DMS79 (cell line): Measurements from ENCODE around the gene LDHD.
A peak's percentile ranks its signal among the peaks of the same experiment; 100 is the strongest.
"Not testable (repeated sequence)": the region's sequence is repeated elsewhere in the genome, so short reads cannot be mapped to it uniquely, and the experiment has no call there.

Source experiments
- DNase-seq: peaks from one replicate; lab custom pipeline; 2025; lab: John Stamatoyannopoulos, UW

The LDHD gene

DNA sequence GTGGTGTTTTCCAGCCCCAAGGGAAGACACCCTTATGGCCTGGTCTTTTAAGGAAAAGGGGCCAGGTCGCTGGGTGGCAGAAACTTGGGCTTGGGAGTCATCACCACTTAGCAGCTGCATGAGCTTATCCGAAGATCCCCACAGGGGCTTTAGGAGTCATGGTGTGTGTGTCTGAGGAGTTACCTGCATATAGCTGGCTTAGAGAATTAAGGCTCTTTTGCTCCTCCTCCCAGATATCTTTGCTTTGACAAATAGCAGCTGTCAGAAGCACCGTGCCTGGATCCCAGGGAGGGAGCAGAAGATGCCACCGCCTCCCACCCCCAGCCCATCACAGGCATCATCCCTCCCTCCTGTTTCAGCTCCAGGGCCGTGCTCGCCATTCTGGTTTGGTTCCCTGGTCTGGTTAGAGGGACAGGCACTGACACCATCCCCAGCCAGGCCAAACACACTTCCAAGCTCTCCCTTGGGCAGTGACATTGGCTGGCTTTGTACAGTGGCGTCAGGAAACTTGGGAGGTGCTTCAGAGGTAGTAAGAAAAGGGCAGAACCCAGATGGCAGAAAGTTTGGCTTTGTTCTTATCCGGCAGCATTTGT lies 17.4 kb downstream of the LDHD start:
- DNase-seq = no peak

DNA sequence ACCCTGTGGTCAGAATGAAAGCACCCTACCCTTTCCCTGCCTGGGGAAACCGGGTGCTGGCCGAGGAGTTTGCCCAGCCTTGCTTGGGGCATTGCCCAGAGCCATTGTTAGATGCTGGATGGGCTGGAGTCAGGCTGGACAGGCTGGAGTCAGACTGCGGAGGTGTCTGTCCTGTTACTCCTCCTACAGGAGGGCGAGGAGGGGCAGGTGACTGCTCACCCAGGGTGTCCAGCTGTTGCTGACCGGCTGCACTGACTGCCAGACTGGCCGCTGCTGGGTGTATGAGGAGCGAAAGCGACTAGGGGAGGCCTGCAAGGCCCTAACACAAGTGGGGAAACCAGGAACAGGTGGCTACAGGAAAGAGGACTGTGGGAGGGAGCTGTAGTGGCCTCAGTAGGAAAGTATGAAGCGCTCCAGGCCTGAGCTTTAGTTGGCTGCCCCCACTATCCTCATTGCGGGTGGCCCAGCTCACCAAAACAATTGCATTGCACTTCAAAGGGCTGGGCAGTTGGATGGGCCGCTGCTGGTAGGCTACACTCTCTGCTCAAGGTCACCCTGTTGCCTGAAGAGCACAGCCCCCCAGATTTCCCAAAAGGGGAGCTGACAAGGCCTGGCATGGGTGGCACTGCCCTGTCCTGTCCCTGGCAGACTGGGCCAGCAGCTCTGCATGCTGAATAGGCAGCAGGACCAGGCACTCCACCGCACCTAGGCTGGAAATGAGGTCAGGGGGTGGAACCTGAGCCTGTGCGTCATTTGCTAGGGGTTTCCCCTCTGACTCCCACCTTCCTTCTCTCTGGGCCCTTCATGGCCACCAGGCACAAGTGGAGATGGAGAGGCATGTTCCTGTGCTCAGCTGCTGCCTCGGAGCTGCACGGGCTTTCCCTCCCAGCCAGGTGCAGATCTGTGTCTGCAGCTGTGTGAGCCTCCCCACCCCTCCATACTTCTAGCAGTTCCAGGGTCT lies 18.4 kb downstream of the LDHD start:
- peak; percentile 42 for DNase-seq

DNA sequence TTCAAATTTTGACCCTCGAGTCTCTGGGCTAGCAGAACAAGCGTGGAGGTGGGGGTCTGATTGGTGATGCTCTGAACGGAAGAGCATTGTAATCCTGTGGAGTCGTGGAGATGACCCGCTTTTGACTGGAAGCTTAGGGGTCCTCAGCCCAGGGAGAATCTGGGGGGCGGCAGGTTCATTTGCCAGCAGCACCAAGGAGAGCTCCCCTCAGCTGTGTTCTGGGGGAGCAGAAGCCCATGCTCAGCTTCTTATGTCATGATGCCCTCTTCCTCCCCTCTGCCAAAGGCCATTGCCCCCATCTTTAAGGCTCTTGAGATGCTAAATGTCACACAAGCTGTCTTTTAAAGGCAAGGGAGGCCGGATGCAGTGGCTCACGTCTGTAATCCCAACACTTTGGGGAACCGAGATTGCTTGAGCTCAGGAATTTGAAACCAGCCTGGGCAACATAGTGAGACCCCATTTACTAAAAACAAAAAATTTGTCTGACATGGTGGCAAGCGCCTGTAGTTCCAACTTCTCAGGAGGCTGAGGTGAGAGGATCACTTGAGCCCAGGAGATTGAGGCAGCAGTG lies 19.3 kb downstream of the LDHD start:
- DNase-seq = no peak

DNA sequence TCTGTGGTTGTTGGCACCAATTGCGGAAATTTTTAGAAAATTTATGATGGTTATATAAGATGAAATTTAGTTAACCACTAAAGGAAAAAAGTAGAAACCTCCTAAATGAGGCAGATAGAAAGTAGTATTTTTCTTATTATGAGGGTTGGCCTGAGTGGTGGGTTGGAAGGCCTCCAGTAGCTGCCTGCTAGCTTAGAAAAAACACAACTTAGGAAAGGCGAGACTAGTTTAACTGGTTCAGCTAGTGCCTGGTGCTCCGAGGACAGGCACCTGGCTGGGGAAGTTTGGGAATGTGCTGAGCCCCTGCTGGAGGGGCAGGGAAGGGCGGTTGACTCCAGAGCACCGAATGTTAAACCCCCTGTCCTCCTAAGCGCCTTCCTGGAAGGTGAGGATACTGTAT lies 19.9 kb downstream of the LDHD start:
- DNase-seq = peak; percentile 34

DNA sequence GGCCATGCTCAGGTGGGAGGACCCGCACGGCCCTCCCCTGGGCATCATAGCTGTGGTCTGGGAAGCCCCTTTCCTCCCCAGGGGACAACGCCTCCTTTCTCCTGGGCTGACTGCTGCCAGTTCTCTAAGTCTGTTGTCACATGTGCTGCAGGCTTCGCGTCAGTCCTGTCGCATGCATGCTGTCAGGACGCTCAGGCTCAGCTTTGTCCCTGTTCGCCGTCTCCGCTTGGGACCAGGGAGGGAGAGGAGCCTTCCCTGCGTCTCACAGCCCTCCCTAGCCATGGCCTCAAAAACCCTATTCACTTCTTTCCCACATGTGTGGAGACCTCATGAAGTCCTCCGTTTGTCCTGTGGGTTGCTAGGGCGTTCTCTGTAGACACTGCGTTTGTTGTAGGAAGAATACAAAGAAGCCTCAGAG lies 21.4 kb downstream of the LDHD start:
- DNase-seq = no peak

DNA sequence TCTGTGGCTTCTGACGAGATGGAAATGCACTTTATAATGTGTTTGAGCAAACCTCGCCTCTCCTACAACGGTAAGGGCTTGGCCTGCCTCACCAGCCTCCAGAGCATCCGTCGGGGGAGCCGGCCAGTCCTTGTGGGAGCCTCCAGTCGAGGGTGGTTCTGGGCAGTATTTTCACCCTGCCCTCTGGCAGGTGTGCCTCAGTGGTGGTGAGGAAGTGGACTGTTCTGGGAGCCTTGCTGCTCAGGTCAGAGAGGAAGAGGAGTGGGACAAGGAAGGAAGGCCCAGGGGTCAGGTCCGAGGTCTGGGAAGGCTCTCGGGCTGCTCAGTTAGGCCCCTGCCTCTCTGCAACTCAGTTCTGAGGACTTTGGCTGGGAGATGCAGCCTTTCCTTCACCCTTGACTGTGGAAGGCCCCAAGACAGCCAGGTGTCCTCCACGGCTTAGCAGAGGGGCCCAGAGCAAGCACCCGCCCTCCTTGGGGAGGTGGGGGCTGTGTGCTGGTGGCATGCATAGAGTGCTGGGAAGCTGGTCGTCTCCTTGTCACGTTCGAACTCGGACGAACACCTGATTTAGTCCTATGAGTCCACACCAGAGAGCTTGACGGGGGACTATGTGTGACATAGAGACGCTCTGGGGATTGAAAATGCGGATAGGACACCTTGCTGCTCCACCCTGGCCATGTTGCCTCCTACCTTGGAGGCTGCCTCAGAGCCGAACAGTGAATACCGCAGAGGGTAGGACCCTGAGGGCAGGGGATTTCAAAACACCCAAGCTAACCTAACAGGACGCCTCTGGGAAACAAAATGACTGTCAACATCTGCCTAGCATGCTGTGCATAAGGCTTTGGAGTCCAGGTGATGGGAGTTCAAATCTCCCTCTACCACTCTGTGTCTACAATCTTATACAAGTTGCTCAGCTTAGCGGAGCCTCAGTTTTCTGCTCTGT lies 22.7 kb downstream of the LDHD start:
- peak; percentile 17 for DNase-seq

DNA sequence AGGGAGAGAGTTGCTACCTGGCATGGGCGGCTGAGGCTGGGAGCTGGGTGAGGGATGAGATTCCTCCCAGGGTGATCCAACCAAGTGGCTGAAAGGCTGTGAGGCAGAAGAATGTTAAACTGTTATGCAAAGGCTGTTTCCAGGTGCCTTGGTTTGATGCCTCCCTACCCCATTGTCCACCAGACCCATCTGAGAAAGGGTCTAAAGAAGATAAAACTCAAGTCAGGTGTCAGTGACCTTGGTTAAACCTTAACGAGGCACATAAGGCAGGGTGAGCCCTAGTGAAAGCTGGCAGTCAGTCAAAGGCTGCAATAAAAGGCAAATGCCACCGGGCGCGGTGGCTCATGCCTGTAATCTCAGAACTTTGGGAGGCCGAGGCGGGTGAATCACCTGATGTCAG lies 23.8 kb downstream of the LDHD start:
- no peak for DNase-seq

DNA sequence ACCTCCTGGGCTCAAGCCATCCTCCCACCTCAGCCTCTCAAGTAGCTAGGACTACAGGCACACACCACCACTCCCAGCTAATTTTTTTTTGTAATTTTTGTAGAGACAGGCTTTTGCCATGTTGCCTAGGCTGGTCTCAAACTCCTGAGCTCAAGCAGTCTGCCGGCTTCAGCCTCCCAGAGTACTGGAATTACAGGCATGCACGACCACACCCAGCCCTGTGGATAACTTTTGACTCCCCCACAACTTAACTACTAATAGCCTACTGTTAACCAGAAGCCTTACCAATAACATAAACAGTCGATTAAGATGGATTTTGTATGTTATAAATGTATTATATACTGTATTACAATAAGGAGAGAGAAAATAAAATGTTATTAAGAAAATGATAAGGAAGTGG lies 25.0 kb downstream of the LDHD start:
- DNase-seq = not testable (repeated sequence)

DNA sequence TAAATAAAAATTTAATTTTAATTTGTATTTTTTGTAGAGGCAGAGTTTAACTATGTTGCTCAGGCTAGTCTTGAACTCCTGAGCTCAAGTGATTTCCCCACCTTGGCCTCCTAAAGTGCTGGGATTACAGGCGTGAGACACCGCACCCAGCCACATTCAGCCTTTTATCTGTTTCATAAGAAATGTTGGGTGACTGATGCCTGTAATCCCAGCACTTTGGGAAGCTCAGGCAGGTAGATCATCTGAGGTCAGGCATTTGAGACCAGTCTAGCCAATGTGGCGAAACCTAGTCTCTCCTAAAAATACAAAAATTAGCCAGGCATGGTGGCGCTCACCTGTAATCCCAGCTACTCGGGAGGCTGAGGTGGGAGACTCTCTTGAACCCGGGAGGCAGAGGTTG lies 25.7 kb downstream of the LDHD start:
- DNase-seq = not testable (repeated sequence)

DNA sequence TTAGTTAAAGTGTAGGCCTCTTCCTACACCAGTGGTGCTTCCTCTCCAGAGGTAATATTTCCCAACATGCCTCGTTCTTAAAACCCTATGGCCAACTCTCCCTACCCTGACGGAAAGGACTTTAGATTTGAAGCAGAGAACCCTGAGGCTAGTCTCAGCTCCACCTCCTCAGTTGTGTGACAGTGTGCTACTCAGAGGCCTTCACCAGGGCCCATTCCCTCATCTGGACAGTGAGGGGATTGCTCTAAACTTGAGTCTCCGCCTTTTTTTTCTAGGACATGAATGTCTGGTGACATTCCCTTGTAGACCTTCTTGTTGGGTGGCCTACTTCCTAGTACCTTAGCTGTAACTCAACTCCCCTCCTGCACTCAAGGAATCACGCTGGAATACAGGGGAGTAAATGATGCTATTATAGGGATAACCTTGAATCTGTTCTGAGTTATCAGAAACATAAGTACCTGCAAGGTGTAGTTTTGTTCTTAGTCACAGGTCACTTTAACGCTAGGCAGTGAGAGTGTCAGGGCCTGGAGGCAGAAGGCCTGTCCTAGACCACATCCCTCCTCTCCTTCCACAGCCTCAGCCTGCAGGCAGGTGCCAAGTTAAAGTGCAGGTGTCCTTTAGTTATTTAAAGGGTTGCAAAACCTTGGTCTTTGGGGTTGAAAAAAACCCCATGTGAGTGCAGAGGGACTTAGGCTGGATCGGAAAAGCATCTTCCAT lies 26.9 kb downstream of the LDHD start:
- DNase-seq = no peak

DNA sequence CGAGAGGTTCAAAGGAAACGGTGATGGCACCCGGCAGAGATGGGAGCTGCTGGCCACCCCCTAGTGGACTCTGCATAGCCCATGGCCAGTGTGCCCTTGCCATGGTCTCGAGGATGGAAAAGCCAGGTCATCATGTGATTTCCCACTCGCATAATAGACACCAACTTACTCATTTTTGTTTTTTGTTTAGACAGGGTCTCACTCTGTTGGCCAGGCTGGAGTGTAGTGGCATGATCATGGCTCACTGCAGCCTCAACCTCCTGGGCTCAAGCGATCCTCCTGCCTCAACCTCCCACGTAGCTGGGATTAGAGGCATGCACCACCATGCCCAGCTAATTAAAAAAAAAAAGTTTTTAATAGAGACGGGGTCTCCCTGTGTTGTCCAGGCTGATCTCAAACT lies 27.6 kb downstream of the LDHD start:
- no peak for DNase-seq

DNA sequence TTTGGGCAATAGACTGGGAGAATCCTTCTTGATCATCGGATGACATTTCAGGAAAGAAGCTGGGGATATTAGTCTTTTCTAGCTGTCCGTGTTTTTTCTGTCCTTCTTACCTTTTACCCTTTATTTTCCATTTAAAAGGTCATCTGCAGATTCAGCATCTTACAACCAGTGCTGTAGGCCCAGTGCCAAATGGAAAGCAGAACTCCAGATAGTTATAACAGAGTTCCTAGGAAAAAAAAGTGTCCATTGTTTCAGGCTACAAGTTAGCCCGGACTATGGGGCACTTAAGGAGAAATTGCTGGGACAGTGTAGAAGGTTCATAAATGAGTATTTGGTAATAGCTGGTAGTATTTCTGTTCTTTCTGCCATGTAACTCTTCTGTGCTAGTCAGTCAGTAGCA lies 28.4 kb downstream of the LDHD start:
- DNase-seq = no peak

DNA sequence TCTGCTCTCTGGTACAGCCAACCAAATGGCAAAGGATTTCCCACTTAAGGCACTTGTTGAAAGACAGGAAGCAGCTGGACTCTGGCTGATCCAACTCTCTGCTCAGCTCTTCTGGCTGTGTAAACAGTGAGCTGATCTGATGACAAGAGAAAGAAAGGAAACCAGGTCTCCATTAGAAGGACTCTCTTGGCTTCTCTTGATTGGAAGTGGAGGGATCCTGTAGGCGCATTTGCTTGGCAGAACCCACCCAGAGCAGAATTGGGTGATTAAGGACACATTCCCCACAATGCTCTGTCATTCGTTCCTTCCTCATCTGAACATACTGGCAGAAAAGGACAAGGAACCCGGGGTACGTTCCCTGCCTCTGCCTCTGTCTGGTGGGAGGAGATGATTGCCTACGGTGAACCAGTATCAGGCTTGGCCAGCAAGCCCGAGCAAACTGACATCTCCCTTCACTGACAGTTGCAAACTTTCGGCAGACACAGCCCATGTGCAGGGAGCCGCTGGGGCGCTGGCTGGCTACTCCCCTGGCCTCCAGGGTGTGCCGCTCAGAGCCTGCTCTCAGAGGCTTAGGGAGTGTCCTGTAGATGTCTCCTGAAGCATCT lies 29.1 kb downstream of the LDHD start:
- peak; percentile 82 for DNase-seq

DNA sequence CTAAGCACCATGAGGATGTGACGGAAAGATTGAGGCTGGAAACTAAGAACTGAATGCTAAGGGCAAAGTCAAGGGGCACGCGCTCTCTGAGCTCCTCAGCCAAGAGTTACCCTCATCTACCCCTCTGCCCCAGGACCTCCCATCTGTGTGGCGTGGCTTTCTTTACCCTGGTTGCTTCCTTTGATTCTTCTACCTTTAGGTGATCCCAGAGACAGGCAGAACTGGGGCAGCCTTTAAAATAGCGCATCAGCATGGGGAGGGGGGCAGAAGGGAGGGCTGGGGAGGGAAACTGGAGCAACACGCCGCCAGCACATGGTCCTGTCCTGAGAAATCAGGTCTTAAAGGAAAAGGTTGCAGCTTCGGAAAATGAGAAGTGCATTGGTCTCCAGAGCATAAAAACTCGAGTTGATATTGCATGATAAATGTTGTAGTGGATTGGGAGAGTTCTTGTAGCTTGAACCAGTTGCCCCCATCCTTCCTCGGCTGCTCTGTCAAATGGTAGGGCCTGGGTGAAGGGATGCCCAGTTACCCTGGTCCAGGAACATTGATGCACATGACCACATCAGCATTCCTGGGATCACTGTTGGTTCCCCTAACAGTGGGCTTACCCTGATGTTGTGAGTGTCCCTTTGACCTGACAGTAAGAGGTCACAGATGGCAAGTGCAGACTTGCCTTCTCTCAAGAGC lies 29.7 kb downstream of the LDHD start:
- DNase-seq = no peak

DNA sequence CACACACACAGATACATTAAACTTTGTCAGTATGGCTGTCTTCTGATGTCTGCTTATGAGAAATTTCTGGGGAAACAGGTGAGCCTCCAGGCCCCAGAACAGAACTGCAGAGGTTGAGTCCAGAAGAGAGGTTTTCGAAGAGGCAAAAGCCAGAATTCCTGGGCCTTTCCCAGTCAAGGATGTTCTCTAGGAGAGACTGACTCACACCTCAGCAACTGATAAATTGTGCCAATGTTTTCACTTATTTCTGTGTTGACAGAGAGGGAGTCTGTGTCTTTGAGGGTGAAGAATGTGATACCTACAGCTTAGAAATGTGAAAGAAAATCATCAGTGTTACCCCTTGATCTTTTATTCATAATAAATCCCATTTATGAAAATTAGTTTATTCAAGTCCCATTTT lies 30.3 kb downstream of the LDHD start:
- no peak for DNase-seq

DNA sequence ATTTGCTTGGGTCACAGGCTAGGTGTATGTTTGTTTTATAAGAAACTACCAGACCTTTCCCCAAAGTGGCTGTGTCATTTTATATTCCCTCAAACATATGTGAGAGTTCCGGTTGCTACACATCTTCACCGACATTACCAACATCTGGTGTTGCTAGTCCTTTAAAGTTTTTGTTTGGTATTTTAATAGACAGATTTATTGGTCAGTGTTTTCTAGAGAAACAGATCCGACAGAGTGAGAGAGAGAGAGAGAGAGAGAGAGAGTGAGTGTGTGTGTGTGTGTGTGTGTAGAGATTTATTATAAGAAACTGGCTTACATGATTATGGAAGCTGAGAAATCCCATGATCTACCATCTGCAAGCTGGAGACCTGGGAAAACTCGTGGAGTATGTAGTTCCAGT lies 31.0 kb downstream of the LDHD start:
- DNase-seq = no peak

DNA sequence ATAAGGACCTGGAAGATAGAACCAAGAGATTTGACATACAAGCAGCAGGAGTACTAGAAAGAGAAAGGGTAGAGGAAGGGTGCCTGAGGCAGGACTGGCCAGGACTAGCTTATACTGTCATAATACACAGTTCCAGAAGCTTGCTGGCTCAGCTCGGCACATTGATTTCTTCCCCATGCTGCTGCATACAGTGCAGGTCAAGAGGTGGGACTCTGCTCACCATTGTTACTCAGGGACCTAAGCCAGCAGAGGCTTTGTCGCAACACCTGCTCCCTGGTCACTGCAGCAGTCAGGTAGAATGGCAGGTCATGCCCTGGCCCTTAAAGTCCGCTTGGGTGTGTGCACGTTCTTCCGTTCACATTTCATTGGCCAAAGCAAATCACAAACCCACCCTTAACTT lies 32.8 kb downstream of the LDHD start:
- no peak for DNase-seq

DNA sequence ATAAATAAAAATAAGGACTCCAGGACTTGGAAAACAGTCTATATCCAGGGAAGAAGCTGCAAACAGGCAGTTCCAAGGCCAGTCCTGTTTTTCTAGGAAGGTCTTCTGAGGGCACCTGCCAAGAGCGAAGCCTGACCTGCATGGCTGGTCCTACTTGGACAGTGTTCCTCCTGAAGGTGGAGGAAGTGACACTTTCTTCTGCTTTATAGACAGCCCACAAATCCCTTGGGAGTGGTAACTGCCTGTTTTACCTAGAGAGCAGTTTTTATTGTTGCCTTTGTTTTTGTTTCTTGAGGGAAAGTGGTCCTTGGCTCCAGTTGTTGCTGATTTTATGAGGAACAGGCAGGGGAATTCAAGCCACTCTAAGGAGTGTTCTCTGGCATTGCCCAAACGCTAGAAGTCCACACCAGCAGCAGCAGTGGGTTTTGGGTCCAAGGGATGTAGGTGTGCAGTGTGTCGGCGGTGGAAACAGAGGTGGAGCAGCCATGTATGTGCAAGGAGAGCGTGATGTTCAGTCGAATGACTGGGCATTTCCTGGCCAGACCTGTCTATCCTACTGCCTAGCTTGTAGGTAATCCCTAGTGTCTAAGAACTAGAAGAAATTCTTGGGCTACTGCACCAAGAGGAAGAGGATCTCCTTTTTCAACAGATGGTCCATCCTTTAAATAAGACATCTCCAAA lies 35.3 kb downstream of the LDHD start:
- no peak for DNase-seq

DNA sequence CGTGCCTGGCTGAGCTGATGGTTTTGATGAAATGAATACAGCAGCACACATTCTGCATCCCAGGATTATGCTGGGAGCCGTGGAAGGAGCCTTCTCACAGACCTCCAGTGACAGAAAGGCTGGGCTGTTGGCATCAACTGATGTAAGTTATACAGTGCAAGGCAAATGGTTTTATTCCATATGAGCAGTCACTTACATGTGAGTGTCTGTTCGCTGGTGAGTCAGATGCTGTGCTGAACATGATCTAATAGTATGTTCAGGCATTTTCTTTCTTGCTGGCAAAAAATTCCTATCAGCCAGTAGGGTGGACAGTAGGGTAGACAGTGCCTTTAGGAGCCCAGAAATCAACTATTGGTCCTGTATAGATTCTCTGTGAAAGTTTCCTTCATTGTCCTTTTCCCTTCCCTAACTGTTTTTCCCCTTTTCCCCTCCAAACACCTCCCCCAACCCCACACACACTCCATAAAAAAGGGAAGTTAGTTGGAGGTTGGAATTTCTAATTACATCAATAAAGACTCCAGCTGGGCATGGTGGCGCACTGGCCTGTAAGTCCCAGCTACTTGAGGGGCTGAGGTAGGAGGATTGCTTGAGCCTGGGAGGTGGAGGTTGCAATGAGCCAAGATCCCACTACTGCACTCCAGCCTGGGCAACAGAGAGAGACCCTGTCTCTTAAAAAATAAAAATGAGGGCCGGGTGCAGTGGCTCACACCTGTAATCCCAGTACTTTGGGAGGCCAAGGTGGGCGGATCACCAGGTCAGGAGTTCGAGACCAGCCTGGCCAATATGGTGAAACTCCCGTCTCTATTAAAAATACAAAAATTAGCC lies 36.2 kb downstream of the LDHD start:
- no peak for DNase-seq
